ENCODE data around the gene MTR. TPM values are rescaled to one million over a fixed set of nuclear protein-coding genes. Genes with fewer than 3 reads are reported as not detected.

The MTR gene
- total RNA-seq, 2 donors from 2014 or later: 31.3 to 39.8 TPM

- Histone ChIP-seq H3K4me3 (no peak overlapping the region), H3K36me3 (peaks cover 9% of the 10 kb centered on the region), H3K9me3 (no peaks in the 10 kb centered on the region), H3K27ac (no peak overlapping the region), H3K27me3 (replicated peaks; ENCODE audit: insufficient read depth) (no peaks in the 10 kb centered on the region), H3K4me1 (ENCODE audit: control insufficient read depth in 1 of 2, low read depth in 2 of 2) (no peaks in the 10 kb centered on the region)
- ATAC-seq (ENCODE audit: insufficient number of reproducible peaks, low FRiP score, low read depth): no peak
- DNase-seq (ENCODE audit: low spot score): no peak
- no peak for TF ChIP-seq CTCF (IDR thresholded peaks at IDR 0.05)
Measured at GRCh38 chr1:236872075-236872666, 77.1 kb downstream of the MTR start.

DNA sequence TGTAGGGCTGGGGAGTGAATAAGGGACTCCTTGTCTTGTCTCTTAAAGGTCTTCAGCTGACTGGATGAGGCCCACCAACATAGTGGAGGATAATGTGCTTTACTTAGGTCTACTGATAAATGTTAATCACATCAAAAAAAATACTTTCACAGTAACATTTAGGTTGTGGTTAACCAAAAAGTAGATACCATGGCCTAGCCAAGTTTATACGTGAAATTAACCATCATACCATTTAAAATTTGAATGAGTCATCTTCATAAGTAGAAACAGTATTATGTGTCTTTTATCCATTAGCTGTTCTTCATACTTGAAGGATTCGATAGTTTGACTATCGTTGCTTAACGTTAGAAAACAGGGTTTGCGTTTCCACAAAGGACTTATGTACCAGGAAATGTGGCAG is 80.9 kb downstream of the MTR start:
- DNase-seq (ENCODE audit: low spot score) (no peak), ATAC-seq (ENCODE audit: insufficient number of reproducible peaks, low FRiP score, low read depth) (no peak)
- H3K9me3 ChIP-seq: no peaks in the 10 kb centered on the region
- H3K27ac ChIP-seq: no peak overlapping the region
- no peaks in the 10 kb centered on the region for H3K4me1 ChIP-seq (ENCODE audit: control insufficient read depth in 1 of 2, low read depth in 2 of 2)
- H3K36me3 ChIP-seq: peaks cover 13% of the 10 kb centered on the region
- TF ChIP-seq CTCF (IDR thresholded peaks at IDR 0.05): no peak
- H3K4me3 ChIP-seq: no peak overlapping the region
- no peaks in the 10 kb centered on the region for H3K27me3 ChIP-seq (replicated peaks; ENCODE audit: insufficient read depth)

GRCh38 chr1:236877661-236878060 is 82.6 kb downstream of the MTR start:
- no peak for TF ChIP-seq CTCF (IDR thresholded peaks at IDR 0.05)
- Histone ChIP-seq H3K27me3 (replicated peaks; ENCODE audit: insufficient read depth) (no peaks in the 10 kb centered on the region), H3K36me3 (peaks cover 21% of the 10 kb centered on the region), H3K4me3 (no peak overlapping the region), H3K9me3 (no peaks in the 10 kb centered on the region), H3K4me1 (ENCODE audit: control insufficient read depth in 1 of 2, low read depth in 2 of 2) (no peaks in the 10 kb centered on the region), H3K27ac (no peak overlapping the region)
- DNase-seq (ENCODE audit: low spot score) (no peak), ATAC-seq (ENCODE audit: insufficient number of reproducible peaks, low FRiP score, low read depth) (no peak)

DNA sequence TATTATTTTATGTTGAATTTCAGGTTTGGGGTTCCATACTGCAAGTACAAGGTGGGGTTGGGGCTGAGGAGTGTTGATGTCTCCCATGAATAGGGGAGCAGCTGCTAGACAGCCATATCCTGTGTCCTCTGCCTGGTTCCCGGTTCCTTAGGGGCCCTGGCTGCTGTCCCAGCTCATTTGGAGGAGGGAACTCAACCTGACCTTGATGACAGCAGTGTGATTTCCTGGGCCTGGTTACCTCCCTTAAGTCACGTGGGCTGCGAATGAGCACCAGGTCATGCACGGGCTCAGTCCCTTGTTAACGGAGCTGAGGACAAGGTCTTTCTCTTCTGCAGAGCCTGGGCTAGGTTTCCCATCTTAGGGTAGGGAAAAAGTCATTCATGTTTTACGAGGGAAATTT is 85.1 kb downstream of the MTR start:
- no peak for TF ChIP-seq CTCF (IDR thresholded peaks at IDR 0.05)
- Histone ChIP-seq H3K36me3 (peaks cover 13% of the 10 kb centered on the region), H3K27me3 (replicated peaks; ENCODE audit: insufficient read depth) (no peaks in the 10 kb centered on the region), H3K27ac (no peak overlapping the region), H3K9me3 (no peaks in the 10 kb centered on the region), H3K4me3 (no peak overlapping the region), H3K4me1 (ENCODE audit: control insufficient read depth in 1 of 2, low read depth in 2 of 2) (no peaks in the 10 kb centered on the region)
- DNase-seq (ENCODE audit: low spot score): no peak
- ATAC-seq (ENCODE audit: insufficient number of reproducible peaks, low FRiP score, low read depth): no peak

GRCh38 chr1:236882678-236883077 is 87.6 kb downstream of the MTR start:
- H3K9me3 ChIP-seq: no peaks in the 10 kb centered on the region
- H3K27ac ChIP-seq: no peak overlapping the region
- no peak for TF ChIP-seq CTCF (IDR thresholded peaks at IDR 0.05)
- H3K27me3 ChIP-seq (replicated peaks; ENCODE audit: insufficient read depth): no peaks in the 10 kb centered on the region
- H3K4me3 ChIP-seq: no peak overlapping the region
- H3K4me1 ChIP-seq (ENCODE audit: control insufficient read depth in 1 of 2, low read depth in 2 of 2): no peaks in the 10 kb centered on the region
- peaks cover 31% of the 10 kb centered on the region for H3K36me3 ChIP-seq
- ATAC-seq (ENCODE audit: insufficient number of reproducible peaks, low FRiP score, low read depth) (no peak), DNase-seq (ENCODE audit: low spot score) (no peak)

All from thoracic aorta (tissue), 2 donors.